A673 (cell line): Measurements from ENCODE around the gene HAUS7.

Source experiments
- EZH2 ChIP-seq: fragments of 200-600 bp; sonication (generic); IDR thresholded peaks from 2 replicates; pipeline ENCODE4 v1.6.1; 2017; ENCODE audit warnings: borderline replicate concordance, low read depth, mild to moderate bottlenecking, mixed read lengths, antibody characterized with exemption, low read length; ENCODE audit not compliant: poor library complexity, severe bottlenecking
- TF ChIP-seq, protein P1 (sequence below): fragments of 300-800, 200-600 bp; sonication (generic); conservative IDR thresholded peaks from 2 replicates; pipeline ENCODE4 v1.5.1; 2017; ENCODE audit warnings: low read depth, mild to moderate bottlenecking, antibody characterized with exemption, low read length, moderate library complexity, mixed read lengths

DNA sequence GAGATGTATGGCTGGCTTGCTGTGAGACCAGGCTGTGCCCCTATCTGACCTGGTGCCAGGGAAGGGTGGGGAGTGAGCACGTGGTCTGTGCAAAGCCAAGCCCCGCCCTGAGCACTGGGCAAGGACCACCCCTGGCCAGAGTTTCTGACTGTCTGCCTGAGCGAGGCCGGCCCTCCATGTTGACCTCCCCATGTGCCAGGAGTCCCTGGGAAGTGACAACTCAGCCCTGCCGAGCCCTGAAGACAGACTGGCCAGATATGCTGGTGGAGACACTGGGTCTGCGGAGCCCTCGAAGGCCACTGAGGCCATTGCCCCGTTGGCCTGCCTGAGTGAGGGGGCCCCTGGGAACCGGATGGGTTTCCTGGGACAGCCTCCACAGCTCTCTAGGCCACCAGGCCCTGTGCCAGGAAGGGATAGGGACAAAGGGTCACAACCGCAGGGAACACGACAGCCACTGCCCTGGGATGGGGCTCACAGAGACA, 17.3 kb upstream of the HAUS7 start:
- TF ChIP-seq, protein P1, sequence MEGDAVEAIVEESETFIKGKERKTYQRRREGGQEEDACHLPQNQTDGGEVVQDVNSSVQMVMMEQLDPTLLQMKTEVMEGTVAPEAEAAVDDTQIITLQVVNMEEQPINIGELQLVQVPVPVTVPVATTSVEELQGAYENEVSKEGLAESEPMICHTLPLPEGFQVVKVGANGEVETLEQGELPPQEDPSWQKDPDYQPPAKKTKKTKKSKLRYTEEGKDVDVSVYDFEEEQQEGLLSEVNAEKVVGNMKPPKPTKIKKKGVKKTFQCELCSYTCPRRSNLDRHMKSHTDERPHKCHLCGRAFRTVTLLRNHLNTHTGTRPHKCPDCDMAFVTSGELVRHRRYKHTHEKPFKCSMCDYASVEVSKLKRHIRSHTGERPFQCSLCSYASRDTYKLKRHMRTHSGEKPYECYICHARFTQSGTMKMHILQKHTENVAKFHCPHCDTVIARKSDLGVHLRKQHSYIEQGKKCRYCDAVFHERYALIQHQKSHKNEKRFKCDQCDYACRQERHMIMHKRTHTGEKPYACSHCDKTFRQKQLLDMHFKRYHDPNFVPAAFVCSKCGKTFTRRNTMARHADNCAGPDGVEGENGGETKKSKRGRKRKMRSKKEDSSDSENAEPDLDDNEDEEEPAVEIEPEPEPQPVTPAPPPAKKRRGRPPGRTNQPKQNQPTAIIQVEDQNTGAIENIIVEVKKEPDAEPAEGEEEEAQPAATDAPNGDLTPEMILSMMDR = no peak
- TF ChIP-seq EZH2 = no peak
